ENCODE measurements around the gene GNG7. TPM values are rescaled to one million over a fixed set of nuclear protein-coding genes. Genes with fewer than 3 reads are reported as not detected.
"Not testable (repeated sequence)": the region's sequence is repeated elsewhere in the genome, so short reads cannot be mapped to it uniquely, and the experiment has no call there.

The GNG7 gene
- total RNA-seq, 2 donors from 2014 or later = 8.7 to 22.9 TPM

- Histone ChIP-seq H3K4me3 (no peak overlapping the region), H3K27me3 (replicated peaks; ENCODE audit: insufficient read depth) (no peaks in the 10 kb centered on the region), H3K9me3 (no peaks in the 10 kb centered on the region), H3K36me3 (no peaks in the 10 kb centered on the region), H3K27ac (no peak overlapping the region), H3K4me1 (replicated peaks) (no peaks in the 10 kb centered on the region)
- intact Hi-C loops (cut with DNase I) = no loop called here
- DNase-seq (ENCODE audit: low spot score) = no peak
- no peak for TF ChIP-seq POLR2AphosphoS5 (IDR thresholded peaks at IDR 0.05)
- no peak for TF ChIP-seq POLR2A (IDR thresholded peaks at IDR 0.05)
- no peak for TF ChIP-seq CTCF (IDR thresholded peaks at IDR 0.05)
- WGBS = 84% methylated on average over 16 of the region's 20 CpGs
These were observed 55.5 kb downstream of the GNG7 start for GRCh38 chr19:2646866-2647535.

DNA sequence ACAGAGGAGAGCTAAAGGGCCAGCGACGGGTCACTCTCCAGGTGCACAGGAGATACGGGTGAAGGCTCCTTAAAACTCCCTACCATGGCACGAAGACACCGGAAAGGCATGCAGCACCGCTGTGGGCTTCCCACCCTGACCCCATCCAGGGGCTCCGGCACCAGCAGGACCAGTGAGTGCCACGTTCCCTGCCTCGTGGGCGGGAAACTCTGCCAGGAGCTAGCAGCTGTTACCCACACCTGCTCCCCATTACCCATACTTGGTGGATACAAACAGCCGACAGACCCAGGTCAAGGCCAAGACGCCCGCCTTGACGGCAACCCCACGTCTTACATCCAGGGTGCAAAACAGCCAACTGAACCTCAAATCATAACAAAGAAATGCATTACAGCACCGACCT, 56.7 kb downstream of the GNG7 start:
- intact Hi-C loops (cut with DNase I) = no loop called here
- Histone ChIP-seq H3K4me1 (replicated peaks) (no peaks in the 10 kb centered on the region), H3K27me3 (replicated peaks; ENCODE audit: insufficient read depth) (no peaks in the 10 kb centered on the region), H3K4me3 (no peak overlapping the region), H3K9me3 (no peaks in the 10 kb centered on the region), H3K36me3 (no peaks in the 10 kb centered on the region), H3K27ac (no peak overlapping the region)
- TF ChIP-seq POLR2A (IDR thresholded peaks at IDR 0.05) (no peak), CTCF (IDR thresholded peaks at IDR 0.05) (no peak), POLR2AphosphoS5 (IDR thresholded peaks at IDR 0.05) (no peak)
- DNase-seq (ENCODE audit: low spot score) = no peak
- 92% methylated on average over 16 of the region's 16 CpGs for WGBS

DNA sequence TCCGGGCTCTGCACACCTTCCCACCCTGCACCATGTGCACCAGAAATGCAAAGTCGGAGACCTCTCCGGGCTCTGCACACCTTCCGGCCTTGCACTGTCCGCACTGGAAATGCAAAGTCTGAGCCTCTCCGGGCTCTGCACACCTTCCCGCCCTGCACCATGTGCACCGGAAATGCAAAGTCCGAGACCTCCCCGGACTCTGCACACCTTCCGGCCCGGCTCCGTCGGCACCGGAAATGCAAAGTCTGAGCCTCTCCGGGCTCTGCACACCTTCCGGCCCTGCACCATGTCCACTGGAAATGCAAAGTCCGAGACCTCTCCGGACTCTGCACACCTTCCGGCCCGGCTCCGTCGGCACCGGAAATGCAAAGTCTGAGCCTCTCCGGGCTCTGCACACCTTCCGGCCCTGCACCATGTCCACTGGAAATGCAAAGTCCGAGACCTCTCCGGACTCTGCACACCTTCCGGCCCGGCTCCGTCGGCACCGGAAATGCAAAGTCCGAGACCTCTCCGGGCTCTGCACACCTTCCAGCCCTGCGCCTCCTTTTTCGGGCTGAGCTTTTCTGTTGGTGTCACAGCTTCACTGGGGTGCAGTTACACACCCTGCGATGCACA, 59.3 kb downstream of the GNG7 start:
- H3K27ac ChIP-seq; H3K9me3 ChIP-seq; H3K4me3 ChIP-seq; intact Hi-C loops (cut with DNase I); H3K4me1 ChIP-seq (replicated peaks); H3K27me3 ChIP-seq (replicated peaks; ENCODE audit: insufficient read depth); H3K36me3 ChIP-seq; DNase-seq (ENCODE audit: low spot score): not testable (repeated sequence)
- WGBS = 92% methylated on average over 38 of the region's 38 CpGs

DNA sequence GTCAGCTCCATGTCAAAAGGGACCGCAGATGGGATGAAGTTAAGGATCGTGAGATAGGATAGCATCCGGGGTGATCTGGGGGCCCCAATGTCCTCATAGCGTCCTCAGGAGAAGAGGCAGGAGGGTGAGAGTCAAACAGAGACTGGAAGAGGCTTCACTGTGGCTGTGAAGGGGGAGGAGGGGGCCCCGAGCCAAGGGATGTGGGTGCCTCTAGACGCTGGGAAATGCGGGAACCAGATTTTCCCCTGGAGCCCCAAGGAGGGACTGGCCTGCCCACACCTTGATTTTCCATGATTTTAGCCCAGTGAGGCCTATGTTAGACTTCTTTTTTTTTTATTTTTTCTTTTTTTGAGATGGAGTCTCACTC, 61.2 kb downstream of the GNG7 start:
- no peaks in the 10 kb centered on the region for H3K4me1 ChIP-seq (replicated peaks)
- H3K27me3 ChIP-seq (replicated peaks; ENCODE audit: insufficient read depth) = no peaks in the 10 kb centered on the region
- H3K9me3 ChIP-seq = no peaks in the 10 kb centered on the region
- H3K36me3 ChIP-seq = no peaks in the 10 kb centered on the region
- no peak overlapping the region for H3K4me3 ChIP-seq
- no peak for TF ChIP-seq POLR2A (IDR thresholded peaks at IDR 0.05)
- TF ChIP-seq POLR2AphosphoS5 (IDR thresholded peaks at IDR 0.05) = no peak
- no peak for TF ChIP-seq CTCF (IDR thresholded peaks at IDR 0.05)
- intact Hi-C loops (cut with DNase I) = no loop called here
- DNase-seq (ENCODE audit: low spot score) = no peak
- H3K27ac ChIP-seq = no peak overlapping the region
- WGBS = 96% methylated on average over 7 of the region's 7 CpGs

DNA sequence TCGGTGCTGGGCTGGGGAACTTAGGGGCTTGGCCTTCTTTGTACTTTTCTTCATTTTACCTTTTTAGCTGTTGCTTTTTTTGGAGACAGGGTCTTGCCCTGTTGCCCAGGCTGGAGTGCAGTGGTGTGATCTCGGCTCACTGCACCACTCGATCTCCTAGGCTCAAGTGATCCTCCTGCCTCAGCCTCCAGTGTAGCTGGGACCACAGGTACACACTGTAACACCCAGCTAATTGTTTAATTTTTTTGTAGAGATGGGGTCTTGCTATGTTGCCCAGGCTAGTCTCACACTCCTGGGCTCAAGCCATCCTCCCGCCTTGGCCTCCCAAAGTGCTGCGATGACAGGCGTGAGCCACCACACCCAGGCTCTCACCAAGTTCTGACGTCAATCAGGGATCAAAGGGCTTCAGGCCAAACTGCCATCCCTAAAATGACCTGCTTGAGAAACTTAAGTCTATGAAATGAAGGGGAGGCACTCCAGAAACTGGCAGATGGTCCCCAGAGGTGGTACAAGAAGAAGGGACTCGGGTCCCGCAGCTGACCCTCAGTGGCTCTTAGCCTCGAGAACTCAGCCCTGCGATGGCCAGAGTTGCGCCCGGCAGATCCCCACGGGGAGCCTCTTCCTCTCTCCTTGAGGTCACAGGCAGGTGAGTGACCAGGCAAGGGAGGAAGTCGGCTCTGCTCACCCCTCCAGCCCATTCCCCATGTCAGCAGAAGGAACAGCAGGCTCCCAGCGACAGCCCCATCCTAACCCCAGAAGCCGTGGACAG, 61.7 kb downstream of the GNG7 start:
- H3K36me3 ChIP-seq = no peaks in the 10 kb centered on the region
- no peak for DNase-seq (ENCODE audit: low spot score)
- H3K27me3 ChIP-seq (replicated peaks; ENCODE audit: insufficient read depth) = no peaks in the 10 kb centered on the region
- H3K9me3 ChIP-seq = no peaks in the 10 kb centered on the region
- 90% methylated on average over 17 of the region's 17 CpGs for WGBS
- H3K4me1 ChIP-seq (replicated peaks) = no peaks in the 10 kb centered on the region
- H3K4me3 ChIP-seq = no peak overlapping the region
- no peak overlapping the region for H3K27ac ChIP-seq
- TF ChIP-seq CTCF (IDR thresholded peaks at IDR 0.05) (no peak), POLR2A (IDR thresholded peaks at IDR 0.05) (no peak)
- intact Hi-C loops (cut with DNase I) = no loop called here
